HG02678 (cell line): ENCODE measurements around the gene RASL10B.
"Not testable (repeated sequence)": the region's sequence is repeated elsewhere in the genome, so short reads cannot be mapped to it uniquely, and the experiment has no call there.

Experiments
- ATAC-seq: cut with Tn5 transposase; IDR thresholded peaks from one replicate; pipeline ENCODE4 v1.9.1; 2021; ENCODE audit warnings: mild to moderate bottlenecking, moderate library complexity; ENCODE audit not compliant: unreplicated experiment

RASL10B gene

GRCh38 chr17:35740997-35741931 lies 9.8 kb downstream of the RASL10B start:
- no peak for ATAC-seq

GRCh38 chr17:35742496-35742895 lies 11.1 kb downstream of the RASL10B start:
- ATAC-seq = no peak

GRCh38 chr17:35742896-35743477 lies 11.5 kb downstream of the RASL10B start:
- ATAC-seq = no peak

GRCh38 chr17:35743626-35744328 lies 12.3 kb downstream of the RASL10B start:
- ATAC-seq = no peak

GRCh38 chr17:35744830-35745229 lies 13.4 kb downstream of the RASL10B start:
- no peak for ATAC-seq

DNA sequence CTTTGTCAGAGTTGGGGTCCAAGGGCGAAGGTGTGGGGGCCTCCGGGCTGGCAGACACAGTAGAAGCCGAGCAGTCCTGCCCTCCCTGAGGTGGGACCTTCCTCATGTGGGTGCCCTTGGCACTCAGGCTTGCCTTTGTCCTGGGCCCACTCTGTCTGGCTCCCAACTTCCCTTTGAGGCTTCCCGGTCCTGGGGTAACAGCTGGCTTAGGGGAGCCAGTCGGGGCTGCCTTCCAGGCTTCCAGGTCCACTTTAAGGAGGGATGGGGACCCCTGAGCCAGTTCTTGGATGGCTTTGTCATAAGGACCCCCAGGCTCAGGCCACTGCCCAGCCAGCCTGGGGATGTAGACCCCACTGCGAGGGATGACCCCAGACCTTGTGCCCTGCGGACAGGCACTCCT lies 13.8 kb downstream of the RASL10B start:
- no peak for ATAC-seq

- no peak for ATAC-seq
These were observed 14.4 kb downstream of the RASL10B start for GRCh38 chr17:35745749-35746320.

- no peak for ATAC-seq
These were observed 16.1 kb downstream of the RASL10B start for GRCh38 chr17:35747540-35748017.

DNA sequence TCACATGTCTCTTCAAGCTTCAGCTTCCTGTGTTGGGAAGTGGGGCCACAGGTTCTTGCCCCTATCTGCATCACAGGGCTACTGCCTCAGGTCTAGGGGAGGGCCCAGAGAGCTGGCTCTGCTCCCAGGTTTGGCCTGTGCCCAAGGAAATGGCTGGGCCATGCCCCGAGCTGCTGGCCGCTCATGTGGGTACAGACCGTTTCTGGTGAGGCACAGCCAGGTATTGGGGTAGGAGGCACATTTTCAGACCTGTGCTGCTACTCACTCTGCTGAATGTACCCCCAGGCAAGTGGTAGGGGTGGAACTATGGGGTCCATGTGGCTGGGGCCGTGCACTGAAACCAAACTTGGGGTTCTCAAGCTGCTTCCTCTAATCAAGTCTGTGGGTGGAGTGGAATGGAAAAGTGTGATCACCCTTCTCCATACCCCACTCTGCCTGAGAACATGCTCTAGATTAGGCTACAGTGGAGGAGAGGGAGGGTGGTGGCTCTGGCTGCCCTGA lies 17.0 kb downstream of the RASL10B start:
- no peak for ATAC-seq

DNA sequence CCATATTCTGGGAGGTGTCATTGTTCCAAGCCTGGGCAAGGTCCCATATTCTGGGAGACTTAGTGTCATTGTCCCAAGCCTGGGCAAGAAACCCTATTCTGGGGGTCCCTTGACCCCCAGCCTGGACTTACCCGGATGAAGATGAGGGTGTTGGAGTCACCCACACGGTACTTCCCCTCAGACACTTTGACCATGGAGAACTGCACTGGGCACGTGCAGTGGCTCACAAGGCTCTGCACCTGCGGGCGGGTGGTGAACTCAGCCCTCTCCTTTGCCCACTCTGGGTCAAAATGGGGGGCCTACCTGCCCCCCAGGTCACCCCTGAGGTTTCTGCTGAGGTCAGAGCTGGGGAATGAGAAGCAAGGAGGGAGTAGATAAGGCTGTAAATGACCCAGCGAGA lies 17.5 kb downstream of the RASL10B start:
- ATAC-seq = no peak

DNA sequence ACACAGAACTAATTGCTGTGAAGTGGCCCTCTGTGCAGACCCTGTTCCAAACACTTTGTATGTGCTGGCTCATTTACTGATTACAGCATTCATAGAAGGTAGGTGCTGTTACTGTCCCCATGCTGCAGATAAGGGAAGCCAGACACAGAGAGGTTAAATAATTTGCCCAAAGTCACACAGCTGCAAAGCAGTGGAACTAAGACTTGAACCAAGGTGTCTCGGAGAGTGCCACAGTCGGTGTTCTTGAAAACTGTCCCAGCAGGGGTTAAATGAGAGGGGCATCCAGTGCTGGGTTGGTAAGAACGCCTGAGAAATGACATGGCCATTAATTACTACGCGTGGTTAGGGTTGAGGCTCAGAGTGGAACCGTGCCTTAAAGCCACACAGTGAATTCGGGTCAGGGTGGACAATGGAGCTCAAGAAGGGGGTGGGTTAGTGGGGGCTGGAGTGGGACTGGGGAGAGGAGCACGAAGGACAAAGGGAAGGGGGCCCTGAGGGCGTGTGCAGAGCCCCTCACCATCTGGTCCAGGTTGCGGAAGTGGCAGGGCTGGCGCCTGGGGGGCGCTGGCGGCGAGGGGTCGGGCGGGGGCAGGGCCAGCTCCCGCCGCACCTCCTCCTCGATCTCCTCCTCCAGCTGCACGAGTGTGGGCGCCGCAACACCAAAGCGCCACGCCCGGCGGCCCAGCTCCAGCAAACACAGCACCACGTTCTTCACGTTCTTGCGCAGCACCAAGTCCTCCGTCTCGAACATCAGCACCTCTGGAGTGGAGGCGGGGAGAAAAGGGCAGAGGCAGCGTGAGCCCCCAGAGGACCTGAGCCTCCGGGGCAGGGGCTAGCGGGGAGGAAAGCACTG lies 18.3 kb downstream of the RASL10B start:
- no peak for ATAC-seq

GRCh38 chr17:35750526-35751395 lies 19.3 kb downstream of the RASL10B start:
- ATAC-seq = no peak

GRCh38 chr17:35751541-35751940 lies 20.1 kb downstream of the RASL10B start:
- not testable (repeated sequence) for ATAC-seq

DNA sequence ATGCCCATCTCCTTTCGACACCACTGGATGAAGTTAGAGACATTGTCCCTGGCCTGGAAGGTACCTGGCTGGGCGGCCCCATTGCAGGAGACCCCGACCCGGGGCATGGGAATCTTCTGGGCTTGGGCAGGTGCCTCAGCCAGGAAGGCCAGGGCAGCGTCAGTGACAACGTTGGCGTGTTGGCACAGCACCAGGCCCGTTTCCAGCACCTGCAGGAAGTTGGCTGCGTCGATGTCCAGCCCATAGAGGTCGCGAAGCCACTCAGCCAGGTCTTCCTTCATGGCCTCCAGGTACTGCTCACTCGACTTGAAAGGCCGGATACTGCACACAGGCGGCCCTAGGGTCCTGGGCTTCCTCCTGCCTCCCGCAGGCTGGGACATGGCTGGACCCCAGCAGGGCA lies 21.0 kb downstream of the RASL10B start:
- ATAC-seq = no peak

DNA sequence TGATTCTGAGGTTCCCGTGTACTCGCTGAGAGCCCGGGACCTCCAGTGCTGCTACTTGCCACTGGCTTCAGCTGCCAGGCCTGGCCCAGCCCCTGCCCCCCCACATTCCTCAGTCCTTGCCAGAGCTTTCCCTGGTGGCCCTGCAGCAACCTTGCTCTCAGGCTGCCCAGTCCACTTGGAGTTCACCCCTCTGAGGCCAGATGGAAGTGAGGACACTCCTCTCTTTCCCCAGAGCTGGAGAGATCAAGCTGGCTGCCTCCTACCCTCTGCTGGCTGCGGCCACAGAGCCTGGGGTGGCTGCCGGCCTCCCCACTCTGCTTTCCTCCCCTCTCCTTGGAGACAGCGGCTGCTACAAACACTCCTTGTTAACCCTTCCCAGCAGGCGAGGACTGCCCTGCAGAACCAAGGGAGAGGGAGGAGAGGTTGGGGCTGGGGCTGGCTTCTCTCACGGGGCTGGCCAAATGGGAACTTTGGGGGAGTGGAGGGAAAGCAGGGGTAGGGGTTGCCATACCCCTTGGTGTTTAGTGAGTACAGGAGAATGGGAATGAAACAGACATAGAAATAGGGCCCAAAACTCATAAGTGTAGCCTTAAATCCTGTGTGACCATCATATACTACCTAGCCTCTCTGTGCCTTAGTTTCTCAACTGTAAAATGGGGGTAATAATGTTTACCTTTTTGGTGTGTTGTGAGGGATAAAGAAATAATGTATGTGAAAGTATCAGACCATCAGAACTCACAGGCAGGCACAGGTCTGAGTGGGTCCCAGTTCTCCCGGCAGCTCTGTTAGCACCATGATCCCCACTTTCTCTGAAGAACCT lies 21.7 kb downstream of the RASL10B start, which contains the start of gene GAS2L2:
GAS2L2 (minus strand) TSS at position 295 of the 820 bp plus-strand sequence. CDS start 389 bp downstream, outside the sequence.
- no peak for ATAC-seq

- ATAC-seq = no peak
These were observed 25.8 kb downstream of the RASL10B start for GRCh38 chr17:35757243-35757642.

- ATAC-seq = no peak
These were observed 29.1 kb downstream of the RASL10B start, which contains the start of gene C17orf50 for GRCh38 chr17:35760587-35760986. TSS of gene C17orf50 (plus strand) at chr17:35760887. CDS start at chr17:35760942, 55 bp downstream.

GRCh38 chr17:35761601-35762000 lies 30.2 kb downstream of the RASL10B start:
- no peak for ATAC-seq
